GM12875 (cell line): ENCODE measurements around the gene CDH5.

Experiments
- H3K4me3 ChIP-seq: one replicate; pipeline ENCODE4 v1.5.1; 2011; ENCODE audit warnings: low read depth, low read length, control low read depth
- CTCF ChIP-seq: IDR thresholded peaks from 2 replicates; pipeline ENCODE4 v1.5.1; 2011; ENCODE audit warnings: low read depth, mild to moderate bottlenecking, control low read depth, inconsistent platforms, low read length, moderate library complexity, borderline replicate concordance; ENCODE audit not compliant: insufficient read depth

The CDH5 gene

GRCh38 chr16:66354034-66354909 lies 12.2 kb upstream of the CDH5 start:
- no peak overlapping the region for H3K4me3 ChIP-seq
- no peak for TF ChIP-seq CTCF

GRCh38 chr16:66355526-66355925 lies 11.0 kb upstream of the CDH5 start:
- no peak overlapping the region for H3K4me3 ChIP-seq
- TF ChIP-seq CTCF, result no peak

- peak; percentile 60; the same call in 1 of the 2 replicates for TF ChIP-seq CTCF
- H3K4me3 ChIP-seq, result no peak overlapping the region
Observed at GRCh38 chr16:66357523-66357928, 9.0 kb upstream of the CDH5 start.

DNA sequence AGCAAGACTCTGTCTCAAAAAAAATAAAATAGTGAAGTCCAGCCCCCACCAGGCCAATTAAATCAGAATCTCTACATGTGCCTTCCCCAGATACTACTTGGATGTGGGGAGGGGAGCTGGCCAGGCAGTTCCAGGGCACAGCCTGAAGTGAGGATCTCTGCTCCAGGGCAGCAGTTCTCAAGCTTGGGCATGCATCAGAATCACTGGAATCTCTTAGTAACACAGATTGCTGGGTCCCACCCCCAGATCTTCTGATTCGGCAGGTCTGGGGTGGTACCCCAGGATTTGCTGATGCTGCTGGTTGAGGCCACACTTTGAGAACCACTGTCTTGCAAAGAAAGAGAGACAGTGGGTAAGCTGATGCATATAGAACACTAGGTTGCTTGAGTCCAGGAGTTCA lies 8.3 kb upstream of the CDH5 start:
- no peak for TF ChIP-seq CTCF

DNA sequence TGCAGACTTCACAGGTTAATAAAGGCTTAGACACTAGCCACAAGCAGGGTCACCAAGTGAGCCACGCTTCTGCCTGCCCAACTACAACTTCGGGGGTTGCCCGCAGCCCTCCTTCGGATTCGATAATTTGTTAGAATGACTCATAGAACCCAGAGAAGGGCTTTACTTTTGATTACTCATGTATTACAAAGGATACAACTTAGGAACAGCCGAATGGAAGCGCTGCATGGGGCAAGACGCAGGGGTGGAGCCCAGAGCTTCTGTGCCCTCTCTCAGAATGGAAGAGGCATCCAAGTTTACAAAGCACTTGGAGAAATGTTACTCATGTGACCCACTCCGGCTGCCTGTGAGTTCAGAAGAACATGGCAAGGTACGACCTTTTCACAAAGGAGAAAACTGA lies 7.5 kb upstream of the CDH5 start:
- no peak for TF ChIP-seq CTCF
- H3K4me3 ChIP-seq, result no peak overlapping the region

More for the DNA sequence above, 8.3 kb upstream of the CDH5 start:
- H3K4me3 ChIP-seq, result no peak overlapping the region

GRCh38 chr16:66359811-66360608 lies 6.5 kb upstream of the CDH5 start:
- no peak overlapping the region for H3K4me3 ChIP-seq
- no peak for TF ChIP-seq CTCF
